Activated T-helper 2 cell treated with anti-CD3 and anti-CD28 coated beads, Interferon-gamma antibody, Interleukin-2, Interleukin-4, amounts not matched to agents 10 μg/mL and 5 μg/mL and 100 μg/mL, durations not matched to agents 14 hours and 24 hours and 36 hours (primary cell): ENCODE results near the gene ACSS1. TPM values are rescaled to one million over a fixed set of nuclear protein-coding genes. Genes with fewer than 3 reads are reported as not detected.

Experiments used
- DNase-seq: peaks from one replicate; pipeline ENCODE4 v3.0.0; 2021; ENCODE audit warnings: low spot score
- H3K27ac Mint-ChIP-seq: one replicate; pipeline ENCODE4 v1.8.0; 2021; ENCODE audit warnings: mixed read lengths
- H3K27me3 Mint-ChIP-seq: one replicate; pipeline ENCODE4 v1.8.0; 2021; ENCODE audit warnings: low read depth, mixed read lengths
- H3K36me3 Mint-ChIP-seq: one replicate; pipeline ENCODE4 v1.8.0; 2021; ENCODE audit warnings: low read depth, mixed read lengths
- H3K4me1 Mint-ChIP-seq: one replicate; pipeline ENCODE4 v1.8.0; 2021; ENCODE audit warnings: low read depth, mixed read lengths
- H3K4me3 Mint-ChIP-seq: one replicate; pipeline ENCODE4 v1.8.0; 2021; ENCODE audit warnings: low read depth, mild to moderate bottlenecking, moderate library complexity, mixed read lengths
- H3K9me3 Mint-ChIP-seq: one replicate; pipeline ENCODE4 v1.8.0; 2021; ENCODE audit warnings: mixed read lengths
- intact Hi-C: fragments of 100-400 bp; cut with micrococcal nuclease; formaldehyde crosslinking; loops from one replicate; pipeline ENCODE4 v1.15.1; 2023
- total RNA-seq: library from RNA; stranded (reverse); gene quantifications from 2 replicates; pipeline ENCODE4 v1.2.3, GENCODE V29; 2022

Gene ACSS1
- total RNA-seq, 1 donor from 2014 or later: 15.1 TPM

GRCh38 chr20:24979036-24979960 lies 78.6 kb downstream of the ACSS1 start:
- intact Hi-C loops: no loop called here
- peaks cover 95% of the 10 kb centered on the region for H3K36me3 Mint-ChIP-seq
- H3K27ac Mint-ChIP-seq: no peak overlapping the region
- H3K9me3 Mint-ChIP-seq: peaks cover 22% of the 10 kb centered on the region
- DNase-seq: no peak
- no peak overlapping the region for H3K4me3 Mint-ChIP-seq
- no peaks in the 10 kb centered on the region for H3K27me3 Mint-ChIP-seq
- peaks cover 11% of the 10 kb centered on the region for H3K4me1 Mint-ChIP-seq

DNA sequence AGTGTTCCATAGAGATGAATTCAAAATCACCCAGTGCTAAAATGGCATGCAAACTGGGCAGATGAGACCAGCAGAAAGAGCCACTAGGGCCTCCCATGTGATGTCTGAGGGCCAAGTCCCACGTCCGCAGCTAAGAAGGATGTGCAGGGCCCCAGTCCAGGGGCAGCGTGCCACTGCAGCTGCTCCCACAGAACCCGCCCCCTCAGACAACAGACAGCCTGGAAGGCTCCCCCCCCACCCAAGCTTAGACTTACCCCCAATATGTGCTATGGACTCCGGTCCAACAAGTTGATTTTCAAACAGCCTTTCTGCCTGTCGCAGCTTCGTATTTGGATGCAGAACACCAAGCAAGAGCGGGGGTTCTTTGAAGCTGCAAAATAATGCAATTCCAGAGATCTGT lies 79.4 kb downstream of the ACSS1 start:
- no peak overlapping the region for H3K27ac Mint-ChIP-seq
- peaks cover 95% of the 10 kb centered on the region for H3K36me3 Mint-ChIP-seq
- intact Hi-C loops: no loop called here
- no peak overlapping the region for H3K4me3 Mint-ChIP-seq
- no peak for DNase-seq
- H3K4me1 Mint-ChIP-seq: peaks cover 11% of the 10 kb centered on the region
- peaks cover 22% of the 10 kb centered on the region for H3K9me3 Mint-ChIP-seq
- H3K27me3 Mint-ChIP-seq: no peaks in the 10 kb centered on the region

DNA sequence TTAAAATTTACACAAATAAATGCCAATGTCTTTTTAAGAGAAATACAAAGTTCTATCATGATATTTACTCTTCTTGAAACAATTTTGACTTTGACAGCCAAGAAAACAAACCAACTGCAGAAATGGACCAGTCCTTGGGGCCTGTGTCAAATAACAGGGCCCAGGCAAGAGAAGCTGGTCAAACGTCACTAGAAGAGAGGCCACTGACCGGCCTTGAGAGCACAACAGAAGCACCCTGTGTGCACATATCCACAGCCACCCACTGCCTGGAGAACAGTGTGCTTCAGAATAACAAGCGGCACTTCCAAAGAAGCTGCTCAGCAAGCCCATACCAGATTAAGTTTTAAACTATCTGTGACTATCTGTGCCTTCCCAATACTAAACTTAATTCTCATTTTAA lies 80.1 kb downstream of the ACSS1 start:
- peaks cover 11% of the 10 kb centered on the region for H3K4me1 Mint-ChIP-seq
- intact Hi-C loops: no loop called here
- H3K36me3 Mint-ChIP-seq: peaks cover 95% of the 10 kb centered on the region
- H3K9me3 Mint-ChIP-seq: peaks cover 22% of the 10 kb centered on the region
- no peaks in the 10 kb centered on the region for H3K27me3 Mint-ChIP-seq
- DNase-seq: no peak
- H3K4me3 Mint-ChIP-seq: no peak overlapping the region
- no peak overlapping the region for H3K27ac Mint-ChIP-seq

DNA sequence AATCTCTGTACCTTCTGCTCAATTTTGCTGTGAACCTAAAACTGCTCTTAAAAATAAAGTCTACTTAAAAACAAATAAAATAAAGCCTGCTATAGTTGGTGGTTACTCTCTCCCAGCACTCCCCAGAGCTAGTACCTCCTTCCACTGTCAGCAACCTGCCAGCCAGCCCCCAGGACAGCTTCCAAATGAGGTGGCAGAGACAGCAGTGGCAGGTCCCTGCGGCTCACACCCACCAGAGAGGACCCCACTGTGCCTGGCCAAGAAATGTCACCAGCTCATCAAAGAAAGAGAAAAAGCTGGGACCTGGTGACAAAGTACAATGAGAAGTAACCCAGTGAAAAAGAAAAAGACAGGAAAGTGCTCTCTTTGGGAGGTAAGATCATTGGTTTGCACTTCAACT lies 80.6 kb downstream of the ACSS1 start:
- Mint-ChIP-seq H3K36me3 (peaks cover 96% of the 10 kb centered on the region), H3K27me3 (no peaks in the 10 kb centered on the region), H3K4me3 (no peak overlapping the region), H3K27ac (no peak overlapping the region), H3K9me3 (peaks cover 22% of the 10 kb centered on the region), H3K4me1 (peaks cover 10% of the 10 kb centered on the region)
- intact Hi-C loops: no loop called here
- DNase-seq: no peak

GRCh38 chr20:24972341-24972740 lies 85.6 kb downstream of the ACSS1 start:
- no peak overlapping the region for H3K4me3 Mint-ChIP-seq
- peaks cover 22% of the 10 kb centered on the region for H3K9me3 Mint-ChIP-seq
- no peaks in the 10 kb centered on the region for H3K27me3 Mint-ChIP-seq
- intact Hi-C loops: no loop called here
- peaks cover 1% of the 10 kb centered on the region for H3K4me1 Mint-ChIP-seq
- no peak overlapping the region for H3K27ac Mint-ChIP-seq
- no peak for DNase-seq
- peaks cover 86% of the 10 kb centered on the region for H3K36me3 Mint-ChIP-seq

GRCh38 chr20:24971376-24972101 lies 86.4 kb downstream of the ACSS1 start:
- Mint-ChIP-seq H3K9me3 (peaks cover 18% of the 10 kb centered on the region), H3K27me3 (no peaks in the 10 kb centered on the region), H3K4me1 (peaks cover 1% of the 10 kb centered on the region), H3K27ac (no peak overlapping the region), H3K4me3 (no peak overlapping the region), H3K36me3 (peaks cover 82% of the 10 kb centered on the region)
- intact Hi-C loops: no loop called here
- no peak for DNase-seq

DNA sequence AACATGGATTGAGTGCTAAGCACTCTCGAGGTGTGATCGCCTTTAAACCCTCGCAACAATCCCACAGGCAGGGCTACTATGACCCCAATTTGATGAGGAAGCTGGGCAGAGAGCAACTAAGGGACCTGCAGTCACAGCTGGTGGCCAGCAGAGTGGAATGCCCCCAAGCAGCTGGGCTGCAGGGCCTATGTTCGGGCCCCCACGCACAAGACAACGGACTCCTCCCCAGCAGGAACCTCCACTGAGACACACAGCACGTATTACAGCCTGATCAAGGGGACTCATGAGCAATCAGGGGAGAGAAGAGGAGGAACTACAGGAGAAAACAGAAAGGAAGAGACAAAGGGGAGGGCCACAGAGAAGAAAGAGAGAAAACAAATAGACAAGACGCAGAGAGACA lies 87.2 kb downstream of the ACSS1 start:
- peaks cover 82% of the 10 kb centered on the region for H3K36me3 Mint-ChIP-seq
- peaks cover 10% of the 10 kb centered on the region for H3K9me3 Mint-ChIP-seq
- no peaks in the 10 kb centered on the region for H3K27me3 Mint-ChIP-seq
- peaks cover 1% of the 10 kb centered on the region for H3K4me1 Mint-ChIP-seq
- intact Hi-C loops: no loop called here
- H3K4me3 Mint-ChIP-seq: no peak overlapping the region
- no peak for DNase-seq
- no peak overlapping the region for H3K27ac Mint-ChIP-seq

DNA sequence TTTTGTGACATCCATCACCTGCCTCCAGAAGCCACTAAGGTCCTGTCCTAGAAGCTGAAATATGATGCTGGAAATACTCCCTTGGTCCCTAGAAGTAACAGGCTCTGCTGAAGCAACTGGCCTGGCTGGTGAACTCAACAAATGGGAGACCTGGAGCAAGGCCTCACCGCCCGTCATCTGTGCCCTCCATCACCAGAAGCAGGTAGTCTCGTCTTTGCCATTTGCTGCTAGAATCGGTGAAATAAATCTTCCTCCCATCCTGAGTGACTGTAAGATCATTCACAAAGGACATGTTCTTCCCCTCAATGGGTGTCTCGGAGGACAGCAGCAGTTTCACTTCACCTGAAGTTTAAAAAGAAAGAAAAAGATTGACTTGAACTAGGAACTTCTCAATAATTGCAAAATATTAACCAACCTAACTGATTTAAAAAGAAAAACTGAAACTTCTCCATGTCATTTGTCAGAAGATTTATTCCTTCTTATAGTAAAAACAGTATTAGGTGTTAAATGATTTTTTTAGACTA lies 87.8 kb downstream of the ACSS1 start:
- Mint-ChIP-seq H3K4me1 (peaks cover under 1% of the 10 kb centered on the region), H3K36me3 (peaks cover 82% of the 10 kb centered on the region), H3K27ac (no peak overlapping the region), H3K9me3 (peaks cover 3% of the 10 kb centered on the region), H3K4me3 (no peak overlapping the region), H3K27me3 (no peaks in the 10 kb centered on the region)
- no peak for DNase-seq
- intact Hi-C loops: no loop called here

DNA sequence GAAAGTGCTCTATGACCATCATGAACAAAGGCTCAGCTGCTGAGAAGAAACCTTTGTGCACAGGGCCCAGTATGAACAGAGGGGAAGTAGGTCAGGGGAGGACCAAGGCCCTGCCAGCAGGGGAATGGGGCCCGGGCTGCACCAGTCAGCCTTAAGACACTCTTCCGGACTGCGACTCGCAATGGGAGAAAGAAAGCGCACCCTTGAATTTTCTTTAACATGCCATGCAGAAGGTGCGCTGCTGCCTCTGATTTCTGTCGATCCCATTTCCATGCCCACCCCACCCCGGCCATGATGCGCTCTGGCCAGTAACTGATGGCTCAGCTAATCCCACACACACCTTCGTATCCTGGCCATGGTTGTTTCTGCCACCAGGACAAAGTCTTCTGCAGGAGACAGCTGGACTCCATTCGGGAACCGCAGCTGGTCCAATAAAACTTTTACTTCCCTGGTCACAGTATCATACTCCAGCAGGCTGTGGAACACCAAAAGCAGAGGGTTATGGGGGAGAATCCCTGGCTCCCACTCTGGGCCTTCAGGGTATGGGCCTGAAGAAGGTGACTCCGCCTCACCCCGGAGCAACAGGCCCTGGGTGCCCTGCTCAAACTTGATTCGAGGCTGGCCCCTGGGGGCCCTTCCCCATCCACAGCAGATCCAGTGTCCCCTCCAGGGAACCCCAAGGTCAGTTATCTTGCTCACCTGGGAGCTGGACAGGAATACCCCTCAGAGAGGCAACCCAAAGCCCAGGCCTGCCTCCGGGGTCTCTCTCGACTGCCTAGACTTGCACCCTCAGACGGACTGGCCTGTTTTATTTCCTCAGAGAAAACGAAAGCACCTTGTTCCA lies 88.5 kb downstream of the ACSS1 start:
- no peak overlapping the region for H3K27ac Mint-ChIP-seq
- intact Hi-C loops: no loop called here
- H3K4me1 Mint-ChIP-seq: peaks cover 5% of the 10 kb centered on the region
- no peaks in the 10 kb centered on the region for H3K9me3 Mint-ChIP-seq
- H3K36me3 Mint-ChIP-seq: peaks cover 82% of the 10 kb centered on the region
- H3K4me3 Mint-ChIP-seq: no peak overlapping the region
- DNase-seq: no peak
- H3K27me3 Mint-ChIP-seq: no peaks in the 10 kb centered on the region

DNA sequence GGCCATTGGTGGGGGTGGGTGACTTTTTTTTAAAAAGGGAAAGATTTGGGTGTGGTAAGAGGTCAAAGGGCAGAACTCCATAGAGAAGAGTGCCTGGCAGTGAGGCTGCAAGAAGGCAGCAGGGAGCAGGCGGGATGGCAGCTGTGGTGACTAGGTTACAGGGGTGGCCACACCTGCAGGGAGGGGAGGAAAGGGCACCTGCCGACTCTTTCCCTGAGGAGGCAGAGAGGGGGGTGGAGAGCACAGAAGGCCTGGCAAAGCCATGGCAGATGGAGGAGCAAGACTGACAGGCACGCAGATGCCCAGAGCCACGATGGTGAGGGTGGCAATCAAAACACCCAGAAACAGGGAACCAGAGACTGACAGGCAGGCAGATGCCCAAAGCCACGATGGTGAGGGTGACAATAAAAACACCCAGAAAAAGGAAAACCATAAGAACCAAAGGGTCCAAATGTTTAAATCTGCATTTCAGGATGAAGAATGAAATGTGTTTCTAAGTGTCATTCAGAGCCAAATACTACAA lies 89.6 kb downstream of the ACSS1 start:
- Mint-ChIP-seq H3K27ac (no peak overlapping the region), H3K4me3 (no peak overlapping the region), H3K27me3 (no peaks in the 10 kb centered on the region), H3K36me3 (peaks cover 77% of the 10 kb centered on the region), H3K9me3 (no peaks in the 10 kb centered on the region), H3K4me1 (peaks cover 9% of the 10 kb centered on the region)
- DNase-seq: no peak
- intact Hi-C loops: no loop called here

DNA sequence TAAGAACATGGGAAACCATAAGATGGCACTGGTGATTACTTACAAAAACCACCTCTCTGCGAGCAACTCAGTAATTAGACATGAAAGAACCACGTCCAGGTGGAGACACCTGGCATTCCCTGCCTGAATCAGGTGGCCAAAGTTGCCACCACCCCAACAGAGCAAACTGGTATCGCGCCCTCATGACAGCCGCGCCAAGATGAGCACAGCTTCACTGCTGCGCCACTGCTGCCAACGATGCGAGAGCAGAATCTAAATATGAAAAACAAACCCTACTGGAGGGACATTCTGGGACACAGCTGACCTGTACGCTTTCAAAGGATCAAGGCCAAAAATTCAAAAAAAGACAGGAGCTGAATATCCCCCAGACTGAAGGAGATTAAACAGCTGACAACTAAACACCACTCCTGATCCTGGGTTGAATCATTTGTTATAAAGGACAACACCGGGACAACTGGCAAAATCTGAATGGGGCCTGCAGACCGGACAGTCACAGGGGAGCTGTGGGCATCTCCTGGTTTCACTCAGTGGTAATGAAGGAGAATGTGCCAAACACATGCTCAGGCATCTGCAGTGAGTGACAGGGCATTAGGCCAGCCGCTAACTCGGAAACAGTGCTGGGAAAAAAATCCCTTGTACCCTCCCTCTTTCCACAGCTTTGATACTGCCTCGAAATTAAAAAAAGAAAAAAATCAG lies 91.5 kb downstream of the ACSS1 start:
- intact Hi-C loops: no loop called here
- H3K4me3 Mint-ChIP-seq: no peak overlapping the region
- H3K4me1 Mint-ChIP-seq: peaks cover 15% of the 10 kb centered on the region
- peaks cover 85% of the 10 kb centered on the region for H3K36me3 Mint-ChIP-seq
- H3K9me3 Mint-ChIP-seq: no peaks in the 10 kb centered on the region
- no peak overlapping the region for H3K27ac Mint-ChIP-seq
- DNase-seq: no peak
- H3K27me3 Mint-ChIP-seq: no peaks in the 10 kb centered on the region
